Immature natural killer cell (primary cell): ENCODE measurements around the gene NR2F1. TPM values are rescaled to one million over a fixed set of nuclear protein-coding genes. Genes with fewer than 3 reads are reported as not detected.

Experiments used
- DNase-seq, 3 donors: peaks; one replicate each; pipeline ENCODE4 v3.0.0; 2022; ENCODE audit warnings: mixed read lengths in 1 of 3
- H3K27ac Mint-ChIP-seq, 6 donors: one replicate each; pipeline ENCODE4 v1.8.0; 2020; ENCODE audit warnings: mixed read lengths in 6 of 6, mild to moderate bottlenecking in 5 of 6, inconsistent platforms in 4 of 6, moderate library complexity in 3 of 6
- H3K27me3 Mint-ChIP-seq, 3 donors: one replicate each; pipeline ENCODE4 v1.8.0; 2020 to 2021; ENCODE audit warnings: low read depth in 3 of 3, mild to moderate bottlenecking in 3 of 3, mixed read lengths in 3 of 3, moderate library complexity in 3 of 3, inconsistent platforms in 1 of 3
- H3K36me3 Mint-ChIP-seq, 3 donors: one replicate each; pipeline ENCODE4 v1.8.0; 2020; ENCODE audit warnings: mixed read lengths in 3 of 3, inconsistent platforms in 2 of 3, mild to moderate bottlenecking in 2 of 3
- H3K4me1 Mint-ChIP-seq, 2 donors: one replicate each; pipeline ENCODE4 v1.8.0; 2020; ENCODE audit warnings: inconsistent platforms in 2 of 2, mild to moderate bottlenecking in 2 of 2, mixed read lengths in 2 of 2, moderate library complexity in 1 of 2
- H3K4me3 Mint-ChIP-seq, 5 donors: one replicate each; pipeline ENCODE4 v1.8.0; 2020; ENCODE audit warnings: mild to moderate bottlenecking in 5 of 5, mixed read lengths in 5 of 5, inconsistent platforms in 3 of 5, moderate library complexity in 3 of 5
- H3K9me3 Mint-ChIP-seq, 6 donors: one replicate each; pipeline ENCODE4 v1.8.0; 2020; ENCODE audit warnings: mild to moderate bottlenecking in 6 of 6, mixed read lengths in 6 of 6, inconsistent platforms in 4 of 6, moderate library complexity in 3 of 6
- polyA plus RNA-seq, 3 donors: library from polyadenylated mRNA; unstranded; fragments of 300-500 nt; fragmentation: Illumina TruSeq; gene quantifications; one replicate each; pipeline ENCODE4 v1.2.3, GENCODE V29; 2021

Gene NR2F1
- polyA plus RNA-seq, 3 donors from 2014 or later: not detected

- Mint-ChIP-seq H3K36me3 (peaks cover 0 to 5% (median 4%) of the 10 kb centered on the region in 3 donors), H3K9me3 (no peaks in the 10 kb centered on the region), H3K27me3 (no peaks in the 10 kb centered on the region), H3K4me3 (no peak overlapping the region), H3K27ac (no peak overlapping the region), H3K4me1 (peaks cover 2 to 6% of the 10 kb centered on the region in 2 donors)
- no peak for DNase-seq
Measured at GRCh38 chr5:93636837-93637236, 53.8 kb downstream of the NR2F1 start.

GRCh38 chr5:93637697-93638096, 54.7 kb downstream of the NR2F1 start:
- Mint-ChIP-seq H3K4me1 (peaks cover 2 to 6% of the 10 kb centered on the region in 2 donors), H3K36me3 (peaks cover 0 to 5% (median 4%) of the 10 kb centered on the region in 3 donors), H3K9me3 (no peaks in the 10 kb centered on the region), H3K4me3 (no peak overlapping the region), H3K27ac (no peak overlapping the region), H3K27me3 (no peaks in the 10 kb centered on the region)
- DNase-seq: no peak

GRCh38 chr5:93642526-93642925, 59.5 kb downstream of the NR2F1 start:
- Mint-ChIP-seq H3K4me1 (peaks cover 0 to 5% of the 10 kb centered on the region in 2 donors), H3K27ac (no peak overlapping the region), H3K9me3 (no peaks in the 10 kb centered on the region), H3K27me3 (no peaks in the 10 kb centered on the region), H3K36me3 (peaks cover 3 to 8% (median 3%) of the 10 kb centered on the region in 3 donors), H3K4me3 (no peak overlapping the region)
- no peak for DNase-seq

Other genes starting within 250 kb of the NR2F1 start
- gene NR2F1-AS1, start 2.0 kb upstream of the NR2F1 start, polyA plus RNA-seq: not detected
- gene POU5F2, start 158.4 kb downstream of the NR2F1 start, polyA plus RNA-seq: under 1 TPM in 1 of 3 donors, not detected in 2; 0.25 TPM